CD14-positive monocyte (primary cell): ENCODE measurements around the gene TSHZ2. TPM values are rescaled to one million over a fixed set of nuclear protein-coding genes. Genes with fewer than 3 reads are reported as not detected.

Experiments
- DNase-seq, 3 donors: peaks; one replicate each; pipeline ENCODE4 v3.0.0-alpha.2; 2011 to 2022
- H2AFZ ChIP-seq: 2 replicates; pipeline ENCODE4 v1.6.0; 2012; ENCODE audit warnings: mild to moderate bottlenecking, low read depth, low read length, inconsistent platforms; ENCODE audit not compliant: insufficient read depth, poor library complexity, severe bottlenecking
- H3K27ac ChIP-seq, 2 donors: 1 replicate in 1 of 2; 2 replicates in 1 of 2; pipeline ENCODE4 v1.5.1; 2012 to 2013; ENCODE audit warnings: low read length in 2 of 2, control low read depth in 1 of 2, inconsistent platforms in 1 of 2, low read depth in 1 of 2, mild to moderate bottlenecking in 1 of 2
- H3K27me3 ChIP-seq, 2 donors: one replicate each; pipeline versions ENCODE4 v1.6.0 to v1.6.1; 2011 to 2013; ENCODE audit warnings: low read length in 2 of 2; ENCODE audit not compliant: control insufficient read depth in 2 of 2, insufficient read depth in 2 of 2
- H3K36me3 ChIP-seq, 2 donors: replicated peaks in 1 of 2; 1 replicate in 1 of 2; 2 replicates in 1 of 2; pipeline versions ENCODE4 v1.5.1 to v1.6.1; 2012 to 2013; ENCODE audit warnings: low read length in 2 of 2, control low read depth in 1 of 2, inconsistent platforms in 1 of 2, mild to moderate bottlenecking in 1 of 2; ENCODE audit not compliant: insufficient read depth in 2 of 2, control insufficient read depth in 1 of 2
- H3K4me1 ChIP-seq, 2 donors: 1 replicate in 1 of 2; 2 replicates in 1 of 2; pipeline versions ENCODE4 v1.5.1 to v1.6.1; 2012 to 2013; ENCODE audit warnings: low read length in 2 of 2, control low read depth in 1 of 2, inconsistent platforms in 1 of 2, mild to moderate bottlenecking in 1 of 2, moderate library complexity in 1 of 2; ENCODE audit not compliant: insufficient read depth in 2 of 2, control insufficient read depth in 1 of 2
- H3K4me2 ChIP-seq: replicated peaks from 2 replicates; pipeline ENCODE3; 2012; ENCODE audit warnings: low read length, moderate library complexity, mild to moderate bottlenecking; ENCODE audit not compliant: poor library complexity, severe bottlenecking; ENCODE audit errors: extremely low read depth
- H3K4me3 ChIP-seq, 3 experiments: fragments of 200-600 bp in 1 of 3; sonication (generic) in 1 of 3; replicated peaks in 1 of 3; 1 replicate in 2 of 3; 2 replicates in 1 of 3; pipeline ENCODE4 v1.5.1; 2011 to 2013; ENCODE audit warnings: low read length in 3 of 3, mild to moderate bottlenecking in 3 of 3, control low read depth in 2 of 3, low read depth in 2 of 3, inconsistent platforms in 1 of 3, moderate library complexity in 1 of 3
- H3K79me2 ChIP-seq: 2 replicates; pipeline ENCODE4 v1.6.0; 2012; ENCODE audit warnings: mild to moderate bottlenecking, control low read depth, inconsistent platforms, low read length, moderate library complexity; ENCODE audit not compliant: insufficient read depth
- H3K9ac ChIP-seq: 2 replicates; pipeline ENCODE4 v1.6.0; 2017; ENCODE audit warnings: low read length, mild to moderate bottlenecking; ENCODE audit not compliant: insufficient read depth, poor library complexity, severe bottlenecking
- H3K9me3 ChIP-seq, 2 donors: replicated peaks in 1 of 2; 1 replicate in 1 of 2; 2 replicates in 1 of 2; pipeline versions ENCODE4 v1.5.1 to v1.6.1; 2012 to 2013; ENCODE audit warnings: low read length in 2 of 2, control low read depth in 1 of 2; ENCODE audit not compliant: control insufficient read depth in 1 of 2, insufficient read depth in 1 of 2
- H4K20me1 ChIP-seq: 2 replicates; pipeline ENCODE4 v1.6.0; 2012; ENCODE audit warnings: mild to moderate bottlenecking, low read length, control low read depth, moderate library complexity; ENCODE audit not compliant: insufficient read depth
- H3K27ac Mint-ChIP-seq, 7 donors: one replicate each; pipeline ENCODE4 v1.8.0; 2020; ENCODE audit warnings: mild to moderate bottlenecking in 7 of 7, mixed read lengths in 7 of 7, moderate library complexity in 6 of 7, inconsistent platforms in 2 of 7
- H3K27me3 Mint-ChIP-seq, 3 donors: one replicate each; pipeline ENCODE4 v1.8.0; 2021 to 2022; ENCODE audit warnings: low read depth in 3 of 3, mild to moderate bottlenecking in 3 of 3, mixed read lengths in 3 of 3, moderate library complexity in 3 of 3, inconsistent platforms in 1 of 3
- H3K36me3 Mint-ChIP-seq, 2 donors: one replicate each; pipeline ENCODE4 v1.8.0; 2020; ENCODE audit warnings: mixed read lengths in 2 of 2, inconsistent platforms in 1 of 2, mild to moderate bottlenecking in 1 of 2
- H3K4me1 Mint-ChIP-seq: one replicate; pipeline ENCODE4 v1.8.0; 2020; ENCODE audit warnings: mild to moderate bottlenecking, mixed read lengths
- H3K4me3 Mint-ChIP-seq, 2 donors: one replicate each; pipeline ENCODE4 v1.8.0; 2020; ENCODE audit warnings: mild to moderate bottlenecking in 2 of 2, mixed read lengths in 2 of 2, moderate library complexity in 1 of 2
- H3K9me3 Mint-ChIP-seq, 7 donors: one replicate each; pipeline ENCODE4 v1.8.0; 2020 to 2022; ENCODE audit warnings: mixed read lengths in 7 of 7, mild to moderate bottlenecking in 6 of 7, moderate library complexity in 6 of 7, inconsistent platforms in 2 of 7
- CTCF ChIP-seq: fragments of 200-600 bp; IDR thresholded peaks from one replicate; pipeline ENCODE4 v1.8.0; 2022; ENCODE audit warnings: antibody characterized with exemption, mild to moderate bottlenecking
- WGBS: methylation state at CpG from one replicate; pipeline ENCODE4 v1.1.5; 2013; ENCODE audit warnings: missing lambda C conversion rate; ENCODE audit not compliant: insufficient coverage; 5-methylcytosine and 5-hydroxymethylcytosine counted together
- intact Hi-C, 2 donors: fragments of 100-400 bp; cut with micrococcal nuclease; formaldehyde crosslinking; loops; one replicate each; pipeline versions ENCODE4 v1.15.0 to v1.15.1; 2023
- polyA plus RNA-seq, 3 donors: library from polyadenylated mRNA; depleted of rRNA in 1 of 3; unstranded in 2 of 3; stranded (reverse) in 1 of 3; fragments of 300-500 nt in 2 of 3; fragments of >200 nt in 1 of 3; fragmentation: Illumina TruSeq in 2 of 3; gene quantifications; 1 replicate in 2 of 3; 2 replicates in 1 of 3; pipeline ENCODE4 v1.2.3, GENCODE V29; 2012 to 2021

Gene TSHZ2
- polyA plus RNA-seq, 3 donors = not detected

DNA sequence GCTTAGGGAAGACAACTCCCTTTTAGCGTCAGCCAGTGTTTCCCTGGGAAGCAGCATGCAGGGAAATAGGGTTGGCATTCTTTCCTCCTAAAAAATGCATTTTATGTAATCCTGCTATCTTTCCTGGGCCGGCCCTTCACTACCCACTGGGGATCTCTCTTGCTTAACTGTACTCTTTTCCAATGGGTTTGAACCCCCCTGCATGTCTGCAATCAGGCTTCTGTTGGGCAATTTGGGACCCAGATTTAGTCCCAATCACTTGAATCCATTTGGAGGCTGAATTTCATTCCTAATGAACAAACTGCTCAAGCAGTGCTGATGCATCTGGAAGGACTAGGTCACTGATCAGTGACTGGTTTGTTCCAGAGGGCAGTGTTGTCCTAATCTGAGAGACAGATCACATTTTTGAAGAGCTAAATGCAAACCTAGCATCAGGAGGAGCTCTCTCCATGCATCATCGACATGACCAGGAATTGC is 152.0 kb downstream of the TSHZ2 start:
- Histone ChIP-seq H4K20me1 (no peaks in the 10 kb centered on the region), H3K79me2 (no peaks in the 10 kb centered on the region), H3K4me1 (no peaks in the 10 kb centered on the region), H3K36me3 (no peaks in the 10 kb centered on the region), H3K9ac (no peak overlapping the region), H3K27me3 (no peaks in the 10 kb centered on the region), H3K4me2 (no peak overlapping the region), H3K27ac (no peak overlapping the region), H3K9me3 (no peaks in the 10 kb centered on the region), H2AFZ (no peak overlapping the region), H3K4me3 (no peak overlapping the region)
- no peak overlapping the region for H3K27ac Mint-ChIP-seq
- DNase-seq = no peak
- intact Hi-C loops = no loop called here
- H3K27me3 Mint-ChIP-seq = peaks cover 2 to 4% (median 3%) of the 10 kb centered on the region in 3 donors
- no peaks in the 10 kb centered on the region for H3K36me3 Mint-ChIP-seq
- WGBS = 100% methylated on average over 1 of the region's 3 CpGs
- H3K4me3 Mint-ChIP-seq = no peak overlapping the region
- H3K4me1 Mint-ChIP-seq = no peaks in the 10 kb centered on the region
- TF ChIP-seq CTCF = no peak
- peaks cover 0 to 2% (median 0%) of the 10 kb centered on the region in 7 donors for H3K9me3 Mint-ChIP-seq

DNA sequence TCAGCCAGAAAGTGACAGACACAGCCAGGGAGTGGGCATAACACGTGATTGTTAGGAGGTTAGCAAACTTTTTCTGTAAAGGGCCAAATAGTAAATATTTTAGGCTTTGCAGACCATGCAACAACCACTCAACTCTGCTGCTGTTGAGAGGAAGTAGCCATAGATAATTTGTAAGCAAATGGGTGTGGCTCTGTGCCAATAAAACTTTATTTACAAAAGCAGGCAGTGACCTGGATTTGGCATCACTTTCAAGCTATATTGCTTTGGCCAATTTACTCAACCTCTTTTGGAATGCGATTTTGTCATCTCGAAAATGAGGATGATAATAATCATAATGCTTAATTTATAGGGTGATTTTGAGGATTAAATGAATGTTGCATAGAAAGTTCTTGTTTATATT is 152.6 kb downstream of the TSHZ2 start:
- TF ChIP-seq CTCF = no peak
- H3K9me3 Mint-ChIP-seq = peaks cover 0 to 2% (median 0%) of the 10 kb centered on the region in 7 donors
- no peak overlapping the region for H3K4me3 Mint-ChIP-seq
- no peak overlapping the region for H3K9ac ChIP-seq
- no peaks in the 10 kb centered on the region for H3K36me3 Mint-ChIP-seq
- intact Hi-C loops = no loop called here
- no peaks in the 10 kb centered on the region for H3K9me3 ChIP-seq
- DNase-seq = no peak
- no peaks in the 10 kb centered on the region for H3K4me1 ChIP-seq
- H3K79me2 ChIP-seq = no peaks in the 10 kb centered on the region
- H3K36me3 ChIP-seq = no peaks in the 10 kb centered on the region
- no peak overlapping the region for H3K27ac ChIP-seq
- peaks cover 2 to 5% (median 4%) of the 10 kb centered on the region in 3 donors for H3K27me3 Mint-ChIP-seq
- no peaks in the 10 kb centered on the region for H3K27me3 ChIP-seq
- H3K4me2 ChIP-seq = no peak overlapping the region
- H3K4me1 Mint-ChIP-seq = no peaks in the 10 kb centered on the region
- no CpG with 5 or more reads among the region's 3 CpGs for WGBS
- no peak overlapping the region for H3K4me3 ChIP-seq
- no peak overlapping the region for H2AFZ ChIP-seq
- no peaks in the 10 kb centered on the region for H4K20me1 ChIP-seq
- H3K27ac Mint-ChIP-seq = no peak overlapping the region
